Posterior cingulate gyrus (tissue), 11 donors: ENCODE results near the gene SNX4.
"Not testable (repeated sequence)": the region's sequence is repeated elsewhere in the genome, so short reads cannot be mapped to it uniquely, and the experiment has no call there.

ENCODE experiments used
- DNase-seq, 10 donors: peaks; one replicate each; pipeline versions ENCODE4 v3.0.0 to v3.0.0-alpha.2; 2020 to 2021; ENCODE audit warnings: mixed read lengths in 3 of 10
- intact Hi-C: fragments of 100-400 bp; cut with DNase I; formaldehyde crosslinking; loops from one replicate; pipeline ENCODE4 v1.15.1; 2023

Gene SNX4

GRCh38 chr3:125519678-125520562, at the start of gene SNX4:
TSS of gene SNX4 (minus strand) at chr3:125520202. CDS start at chr3:125520172, 30 bp downstream.
- intact Hi-C loops: loop anchor here (5.0 kb wide), 1 partner anchor 77 kb away; the partner anchor contains the start of gene OSBPL11
- DNase-seq: peak; percentile 80 to 99 (median 92)

DNA sequence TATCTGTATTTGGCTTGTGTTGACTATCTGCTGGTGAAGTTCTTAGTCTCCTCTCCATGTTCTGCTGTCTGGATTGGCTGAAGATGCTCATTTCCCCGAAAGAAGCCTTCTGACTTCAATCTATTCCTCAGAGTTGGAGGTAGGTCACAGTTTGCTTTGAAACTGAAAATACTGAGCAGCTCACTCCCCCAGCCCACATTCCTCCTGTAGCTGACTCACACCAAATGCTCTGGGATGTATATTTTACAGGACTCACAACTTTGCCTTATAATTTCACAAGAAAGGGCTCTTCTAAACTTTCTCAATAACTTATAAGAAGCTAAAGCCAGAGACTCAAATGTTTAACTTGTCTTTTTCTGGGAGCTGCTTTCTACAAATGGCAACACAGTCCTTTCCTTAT, 36.3 kb upstream of the SNX4 start:
- intact Hi-C loops: no loop called here
- DNase-seq: no peak

DNA sequence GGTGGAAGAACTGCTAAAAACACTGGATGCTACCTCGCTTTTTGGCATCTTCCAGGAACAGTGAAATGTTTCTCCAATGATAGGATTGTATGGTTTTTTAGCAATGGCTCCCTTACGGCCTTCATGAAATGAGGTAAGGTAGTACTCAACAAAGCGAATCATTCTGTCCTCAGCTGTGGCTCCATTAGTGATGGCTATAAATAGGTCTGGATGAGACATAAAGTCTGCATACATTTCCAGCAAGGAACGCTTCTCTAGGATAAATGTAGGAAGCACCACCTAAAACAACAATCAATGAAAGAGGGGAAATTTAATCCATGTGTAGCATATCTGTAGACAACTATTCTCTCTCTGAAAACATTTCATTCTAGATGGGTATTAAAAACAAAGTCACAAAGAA, 32.4 kb upstream of the SNX4 start:
- no peak for DNase-seq
- intact Hi-C loops: no loop called here

DNA sequence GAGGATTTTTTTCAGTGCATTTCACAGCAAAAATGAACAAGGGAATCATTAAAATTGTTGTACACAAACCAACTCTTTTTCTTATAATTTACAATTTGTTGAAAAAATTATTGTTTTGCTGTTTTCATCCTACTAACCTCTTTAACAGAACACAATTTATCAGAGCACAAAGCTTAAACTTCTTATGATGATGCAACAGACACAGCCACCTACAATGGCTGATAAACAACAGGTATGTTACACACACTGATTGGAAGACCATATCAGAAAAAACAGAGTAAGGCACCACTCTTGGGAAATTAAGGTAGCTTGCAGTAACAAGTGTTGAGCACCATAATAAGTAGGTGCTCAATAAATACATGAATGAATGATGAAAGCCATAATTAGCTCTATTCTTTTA, 8.9 kb upstream of the SNX4 start:
- intact Hi-C loops: no loop called here
- DNase-seq: no peak

DNA sequence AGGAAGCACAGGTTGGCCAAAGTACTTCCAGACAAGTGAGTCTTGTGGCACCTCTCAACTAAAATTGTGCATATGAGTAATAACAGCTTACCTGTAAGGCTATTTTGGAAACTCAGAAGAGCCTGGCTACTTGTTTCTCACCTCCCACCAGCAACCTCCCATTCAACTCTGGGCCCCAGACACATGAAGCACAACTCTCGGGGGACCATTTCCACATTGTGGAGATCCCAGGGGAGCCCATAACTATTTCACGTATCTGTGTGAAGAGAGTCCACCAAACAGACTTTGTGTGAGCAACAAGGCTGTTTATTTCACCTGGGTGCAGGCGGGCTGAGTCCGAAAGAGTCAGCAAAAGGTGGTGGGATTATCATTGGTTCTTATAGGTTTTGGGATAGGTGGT, 5.2 kb upstream of the SNX4 start:
- DNase-seq: no peak
- intact Hi-C loops: no loop called here

GRCh38 chr3:125520563-125520919, 539 bp upstream of the SNX4 start:
- DNase-seq: not testable (repeated sequence)
- intact Hi-C loops: loop anchor here (5.0 kb wide), 1 partner anchor 77 kb away; the partner anchor contains the start of gene OSBPL11

GRCh38 chr3:125515421-125515820, 4.6 kb downstream of the SNX4 start:
- DNase-seq: no peak
- intact Hi-C loops: no loop called here

GRCh38 chr3:125513490-125514115, 6.4 kb downstream of the SNX4 start:
- DNase-seq: no peak
- intact Hi-C loops: no loop called here

DNA sequence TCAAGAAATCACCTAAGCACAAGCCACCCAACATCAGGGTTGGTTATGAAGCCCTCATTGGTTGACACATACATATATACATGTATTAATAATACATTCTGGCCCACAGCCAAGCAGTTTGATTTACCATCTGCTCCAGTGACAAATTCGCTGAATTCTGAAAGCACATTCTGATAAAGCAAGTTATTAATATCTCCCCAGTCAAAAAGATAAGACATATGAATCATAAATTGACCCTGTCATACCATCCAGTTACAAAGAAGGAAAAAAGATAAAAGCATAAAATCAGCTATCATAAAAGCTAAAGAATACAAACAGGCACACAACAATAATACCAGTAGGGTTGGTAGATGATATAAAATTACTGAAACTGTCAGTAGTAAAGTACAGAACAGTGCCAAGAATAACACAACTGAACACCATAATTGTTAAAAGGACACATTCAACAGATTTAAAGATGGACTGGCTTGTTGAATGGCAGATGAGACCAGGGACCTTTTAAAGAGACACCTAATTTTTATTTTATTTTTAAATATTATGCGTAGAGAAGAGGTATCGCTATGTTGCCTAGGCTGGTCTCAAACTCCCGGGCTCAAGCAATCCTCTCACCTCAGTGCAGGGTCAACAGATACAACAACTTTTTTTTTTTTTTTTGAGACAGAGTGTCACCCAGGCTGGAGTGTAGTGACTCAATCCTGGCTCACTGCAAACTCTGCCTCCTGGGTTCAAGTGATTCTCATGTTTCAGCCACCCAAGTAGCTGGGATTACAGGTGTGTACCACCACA, 7.7 kb downstream of the SNX4 start:
- no peak for DNase-seq
- intact Hi-C loops: no loop called here

- intact Hi-C loops: no loop called here
- no peak for DNase-seq
Measured at GRCh38 chr3:125511420-125512118, 8.4 kb downstream of the SNX4 start.

- DNase-seq: no peak
- intact Hi-C loops: no loop called here
Measured at GRCh38 chr3:125507128-125507527, 12.9 kb downstream of the SNX4 start.

GRCh38 chr3:125498630-125499029, 21.4 kb downstream of the SNX4 start:
- DNase-seq: no peak
- intact Hi-C loops: no loop called here

DNA sequence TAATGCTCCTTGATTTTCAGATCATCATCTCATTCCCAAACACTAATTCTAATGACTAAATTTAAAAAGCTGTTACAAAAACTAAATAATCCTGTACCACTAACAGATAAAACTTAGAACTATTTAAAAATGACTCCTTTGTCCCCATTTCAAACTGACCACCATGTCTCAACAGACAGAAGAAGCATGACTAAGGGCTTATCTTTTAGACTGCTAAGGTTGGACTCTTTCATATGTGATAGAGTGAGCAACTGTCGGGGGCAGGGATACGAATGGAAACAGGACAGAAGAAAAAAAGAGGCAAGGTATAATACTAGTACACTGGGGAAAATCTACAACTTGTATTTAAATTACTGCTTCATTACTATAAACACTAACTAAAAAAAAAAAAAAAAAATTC, 23.3 kb downstream of the SNX4 start:
- no peak for DNase-seq
- intact Hi-C loops: no loop called here

- intact Hi-C loops: no loop called here
- DNase-seq: no peak
Measured at GRCh38 chr3:125482406-125482805, 37.6 kb downstream of the SNX4 start.

- DNase-seq: no peak
- intact Hi-C loops: no loop called here
Measured at GRCh38 chr3:125481786-125482185, 38.2 kb downstream of the SNX4 start.

- intact Hi-C loops, DNase-seq: not testable (repeated sequence)
Measured at GRCh38 chr3:125481375-125481759, 38.6 kb downstream of the SNX4 start.

GRCh38 chr3:125480656-125481374, 39.2 kb downstream of the SNX4 start:
- DNase-seq: no peak
- intact Hi-C loops: no loop called here

DNA sequence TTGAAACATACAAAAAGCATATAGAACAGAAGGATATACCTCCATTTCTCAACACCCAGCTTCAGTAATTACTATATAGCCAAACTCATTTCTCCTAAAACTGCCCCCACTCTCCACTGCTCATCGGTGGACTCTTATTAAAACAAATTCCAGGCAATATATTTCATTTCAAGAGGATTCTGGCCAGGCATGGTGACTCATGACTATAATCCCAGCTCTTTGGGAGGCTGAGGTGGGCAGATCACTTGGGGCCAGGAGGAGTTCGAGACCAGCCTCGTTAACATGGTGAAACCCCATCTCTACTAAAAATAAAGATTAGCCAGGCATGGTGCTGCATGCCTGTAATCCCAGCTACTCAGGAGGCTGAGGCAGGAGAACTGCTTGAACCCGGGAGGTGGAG, 40.9 kb downstream of the SNX4 start:
- intact Hi-C loops: no loop called here
- DNase-seq: no peak

- no peak for DNase-seq
- intact Hi-C loops: no loop called here
Measured at GRCh38 chr3:125478326-125478725, 41.7 kb downstream of the SNX4 start.

DNA sequence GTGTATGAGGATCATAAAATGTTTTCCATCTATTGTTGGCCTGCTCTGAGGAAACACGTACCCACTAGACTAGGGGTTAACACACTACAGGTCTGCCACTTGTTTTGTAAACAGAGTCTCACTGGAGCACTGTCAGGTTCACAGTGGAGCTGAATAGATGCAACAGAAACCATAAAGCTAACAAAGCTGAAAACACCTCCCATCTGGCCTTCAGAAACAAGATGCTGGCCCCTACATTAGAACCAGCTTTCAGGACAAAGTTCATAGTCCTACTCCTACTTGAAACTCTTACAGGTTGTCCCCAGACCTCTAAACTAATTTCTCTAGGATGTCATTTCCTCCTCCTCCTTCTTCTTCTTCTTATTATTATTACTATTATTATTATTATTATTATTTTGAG, 42.3 kb downstream of the SNX4 start:
- intact Hi-C loops: no loop called here

More for the DNA sequence above, 42.3 kb downstream of the SNX4 start:
- DNase-seq: no peak
